ENCODE results near the gene IFITM1. TPM values are rescaled to one million over a fixed set of nuclear protein-coding genes. Genes with fewer than 3 reads are reported as not detected.

IFITM1 gene
- total RNA-seq, 1 donor from 2014 or later = 128 TPM

GRCh38 chr11:281486-282161, 32.2 kb upstream of the IFITM1 start:
- TF ChIP-seq, protein P1, sequence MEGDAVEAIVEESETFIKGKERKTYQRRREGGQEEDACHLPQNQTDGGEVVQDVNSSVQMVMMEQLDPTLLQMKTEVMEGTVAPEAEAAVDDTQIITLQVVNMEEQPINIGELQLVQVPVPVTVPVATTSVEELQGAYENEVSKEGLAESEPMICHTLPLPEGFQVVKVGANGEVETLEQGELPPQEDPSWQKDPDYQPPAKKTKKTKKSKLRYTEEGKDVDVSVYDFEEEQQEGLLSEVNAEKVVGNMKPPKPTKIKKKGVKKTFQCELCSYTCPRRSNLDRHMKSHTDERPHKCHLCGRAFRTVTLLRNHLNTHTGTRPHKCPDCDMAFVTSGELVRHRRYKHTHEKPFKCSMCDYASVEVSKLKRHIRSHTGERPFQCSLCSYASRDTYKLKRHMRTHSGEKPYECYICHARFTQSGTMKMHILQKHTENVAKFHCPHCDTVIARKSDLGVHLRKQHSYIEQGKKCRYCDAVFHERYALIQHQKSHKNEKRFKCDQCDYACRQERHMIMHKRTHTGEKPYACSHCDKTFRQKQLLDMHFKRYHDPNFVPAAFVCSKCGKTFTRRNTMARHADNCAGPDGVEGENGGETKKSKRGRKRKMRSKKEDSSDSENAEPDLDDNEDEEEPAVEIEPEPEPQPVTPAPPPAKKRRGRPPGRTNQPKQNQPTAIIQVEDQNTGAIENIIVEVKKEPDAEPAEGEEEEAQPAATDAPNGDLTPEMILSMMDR (IDR thresholded peaks at IDR 0.05) = no peak
- intact Hi-C loops (cut with DNase I) = no loop called here
- Histone ChIP-seq H3K9me3 (no peaks in the 10 kb centered on the region), H3K4me3 (peak overlapping the region; percentile 46), H3K27me3 (ENCODE audit: low read depth) (peaks cover 68% of the 10 kb centered on the region), H3K27ac (no peak overlapping the region), H3K36me3 (no peaks in the 10 kb centered on the region), H3K4me1 (peaks cover 42% of the 10 kb centered on the region)
- ATAC-seq (no peak), DNase-seq (no peak)

- ATAC-seq (no peak), DNase-seq (no peak)
- Histone ChIP-seq H3K4me1 (peaks cover 42% of the 10 kb centered on the region), H3K9me3 (no peaks in the 10 kb centered on the region), H3K4me3 (no peak overlapping the region), H3K27me3 (ENCODE audit: low read depth) (peaks cover 68% of the 10 kb centered on the region), H3K36me3 (no peaks in the 10 kb centered on the region), H3K27ac (no peak overlapping the region)
- TF ChIP-seq, protein P1 (IDR thresholded peaks at IDR 0.05) = no peak
- intact Hi-C loops (cut with DNase I) = no loop called here
Observed at GRCh38 chr11:282171-282570, 31.7 kb upstream of the IFITM1 start.

GRCh38 chr11:282630-283360, 31.0 kb upstream of the IFITM1 start:
- Histone ChIP-seq H3K9me3 (no peaks in the 10 kb centered on the region), H3K27ac (no peak overlapping the region), H3K4me1 (peaks cover 43% of the 10 kb centered on the region), H3K4me3 (no peak overlapping the region), H3K36me3 (no peaks in the 10 kb centered on the region), H3K27me3 (ENCODE audit: low read depth) (peaks cover 68% of the 10 kb centered on the region)
- no peak for ATAC-seq
- DNase-seq = no peak
- intact Hi-C loops (cut with DNase I) = no loop called here
- TF ChIP-seq, protein P1 (IDR thresholded peaks at IDR 0.05) = no peak

DNA sequence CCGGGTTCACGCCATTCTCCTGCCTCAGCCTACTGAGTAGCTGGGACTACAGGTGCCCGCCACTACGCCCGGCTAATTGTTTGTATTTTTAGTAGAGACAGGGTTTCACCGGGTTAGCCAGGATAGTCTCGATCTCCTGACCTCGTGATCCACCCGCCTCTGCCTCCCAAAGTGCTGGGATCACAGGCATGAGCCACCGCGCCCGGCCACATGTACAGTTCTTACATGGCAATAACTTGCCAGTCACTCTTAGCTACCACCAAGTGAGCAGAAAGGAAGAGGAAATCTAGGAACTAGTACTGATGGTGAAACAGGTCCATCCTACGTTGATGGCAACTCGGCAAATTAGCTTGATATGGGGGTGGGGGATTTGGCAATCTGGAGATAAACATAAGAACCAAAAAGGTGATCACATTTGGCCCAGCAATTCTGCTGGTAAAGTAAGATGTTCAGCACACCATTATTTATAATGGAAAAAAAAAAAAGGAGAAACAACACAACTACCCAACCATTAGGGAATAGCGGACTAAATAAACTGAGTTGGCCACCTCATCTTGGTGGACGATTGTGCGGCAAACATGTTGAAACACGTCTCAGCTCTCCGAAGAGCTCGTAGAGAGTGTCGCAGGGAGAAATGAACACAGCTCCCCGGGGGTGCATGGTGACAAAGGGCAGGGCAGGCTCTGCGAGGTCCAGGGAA, 30.3 kb upstream of the IFITM1 start:
- ATAC-seq = no peak
- H3K9me3 ChIP-seq = no peaks in the 10 kb centered on the region
- H3K36me3 ChIP-seq = no peaks in the 10 kb centered on the region
- H3K4me3 ChIP-seq = no peak overlapping the region
- no peak for DNase-seq
- intact Hi-C loops (cut with DNase I) = no loop called here
- no peak overlapping the region for H3K27ac ChIP-seq
- H3K27me3 ChIP-seq (ENCODE audit: low read depth) = peaks cover 63% of the 10 kb centered on the region
- peaks cover 42% of the 10 kb centered on the region for H3K4me1 ChIP-seq
- TF ChIP-seq, protein P1 (IDR thresholded peaks at IDR 0.05) = no peak

GRCh38 chr11:284105-285020, 29.5 kb upstream of the IFITM1 start:
- no peaks in the 10 kb centered on the region for H3K36me3 ChIP-seq
- H3K4me3 ChIP-seq = no peak overlapping the region
- TF ChIP-seq, protein P1 (IDR thresholded peaks at IDR 0.05) = no peak
- no peak overlapping the region for H3K27ac ChIP-seq
- ATAC-seq = no peak
- intact Hi-C loops (cut with DNase I) = no loop called here
- no peak for DNase-seq
- H3K27me3 ChIP-seq (ENCODE audit: low read depth) = peaks cover 55% of the 10 kb centered on the region
- H3K9me3 ChIP-seq = no peaks in the 10 kb centered on the region
- peaks cover 36% of the 10 kb centered on the region for H3K4me1 ChIP-seq
